A549 (cell line): ENCODE data around the gene WWP2. TPM values are rescaled to one million over a fixed set of nuclear protein-coding genes. Genes with fewer than 3 reads are reported as not detected.
"Not testable (repeated sequence)": the region's sequence is repeated elsewhere in the genome, so short reads cannot be mapped to it uniquely, and the experiment has no call there.

ENCODE experiments used
- ATAC-seq, 2 experiments: fragments of 200-7000 bp in 1 of 2; fragments of >200 bp in 1 of 2; cut with Nextera tagmentation in 1 of 2; cut with Tn5 transposase in 1 of 2; 3 replicates each; pipeline versions ENCODE4 v1.8.0 to v1.9.1; 2018 to 2020; ENCODE audit warnings: mild to moderate bottlenecking in 1 of 2, moderate library complexity in 1 of 2
- CTCF ChIA-PET: fragments of 300-600 bp; sonication (Branson Sonifier 250); formaldehyde crosslinking; extraction: SDS; loops from one replicate; lab custom pipeline; 2021; ENCODE audit warnings: antibody characterized with exemption, inconsistent platforms; lab: Yijun Ruan, JAX
- POLR2A ChIA-PET: fragments of 350-600 bp; formaldehyde crosslinking; extraction: SDS; loops from one replicate; lab custom pipeline; 2021; ENCODE audit warnings: antibody characterized with exemption, inconsistent platforms; lab: Yijun Ruan, JAX
- DNase-seq, 2 experiments: peaks; one replicate each; pipeline versions ENCODE4 v3.0.0 to v3.0.0-alpha.2; 2011 to 2016; ENCODE audit warnings: low read depth in 1 of 2, low spot score in 1 of 2
- FAIRE-seq: peaks from 2 replicates; lab custom pipeline; 2011; peaks lifted over from hg19 to GRCh38; lab: Jason Lieb, UNC
- H3K27ac ChIP-seq, 2 experiments: fragments of >200 bp; sonication (Bioruptor Twin); formaldehyde crosslinking; 3 replicates each; pipeline ENCODE4 v1.5.1; 2016 to 2017
- H3K4me1 ChIP-seq: fragments of >200 bp; sonication (Bioruptor Twin); formaldehyde crosslinking; 3 replicates; pipeline ENCODE4 v1.6.1; 2016
- H3K4me2 ChIP-seq: fragments of >200 bp; sonication (Bioruptor Twin); formaldehyde crosslinking; 3 replicates; pipeline ENCODE4 v1.6.1; 2016
- H3K4me3 ChIP-seq: fragments of >200 bp; sonication (Bioruptor Twin); formaldehyde crosslinking; 3 replicates; pipeline ENCODE4 v1.5.1; 2016
- H3K9me3 ChIP-seq: fragments of >200 bp; sonication (Bioruptor Twin); formaldehyde crosslinking; 3 replicates; pipeline ENCODE4 v1.6.1; 2016
- CBX8 ChIP-seq: fragments of 200-600 bp; sonication (generic); IDR thresholded peaks from 2 replicates; pipeline ENCODE4 v1.6.1; 2016
- CTCF ChIP-seq: fragments of >200 bp; sonication (Bioruptor Twin); formaldehyde crosslinking; IDR thresholded peaks from 3 replicates; pipeline ENCODE4 v1.5.1; 2016
- EHMT2 ChIP-seq: fragments of 200-600 bp; sonication (generic); IDR thresholded peaks from 2 replicates; pipeline ENCODE4 v1.6.1; 2016; ENCODE audit warnings: antibody characterized with exemption, low read depth, mild to moderate bottlenecking, moderate library complexity
- HDAC2 ChIP-seq: fragments of 200-600 bp; sonication (generic); IDR thresholded peaks from 2 replicates; pipeline ENCODE4 v1.6.1; 2016
- HMGXB4 ChIP-seq: fragments of 250-450 bp; sonication (Bioruptor Pico); IDR thresholded peaks from 2 replicates; pipeline ENCODE4 v1.5.0; 2021; ENCODE audit warnings: mild to moderate bottlenecking, moderate library complexity, borderline replicate concordance
- HOXB13 ChIP-seq: fragments of 250-450 bp; sonication (Bioruptor Pico); IDR thresholded peaks from 2 replicates; pipeline ENCODE4 v1.5.0; 2020; ENCODE audit warnings: low read depth, mild to moderate bottlenecking, moderate library complexity
- JUN ChIP-seq, 2 experiments: fragments of >200 bp; sonication (Bioruptor Twin); formaldehyde crosslinking; IDR thresholded peaks; 2 replicates in 1 of 2; 3 replicates in 1 of 2; pipeline ENCODE4 v1.6.1; 2016 to 2017
- MAFK ChIP-seq: fragments of 450-650 bp; IDR thresholded peaks from 2 replicates; pipeline ENCODE4 v1.6.1; 2014; ENCODE audit not compliant: partially characterized antibody
- POLR2A ChIP-seq: IDR thresholded peaks from 2 replicates; pipeline ENCODE4 v1.6.1; 2012; ENCODE audit warnings: mild to moderate bottlenecking, low read length
- POLR2AphosphoS2 ChIP-seq: conservative IDR thresholded peaks from 2 replicates; pipeline ENCODE4 v1.6.1; 2012; ENCODE audit warnings: low read length, improper control_type of control experiment, inconsistent platforms
- RAD21 ChIP-seq, 2 experiments: fragments of >200 bp in 1 of 2; sonication (Bioruptor Twin) in 1 of 2; formaldehyde crosslinking in 1 of 2; IDR thresholded peaks in 1 of 2; conservative IDR thresholded peaks in 1 of 2; 2 replicates in 1 of 2; 3 replicates in 1 of 2; pipeline ENCODE4 v1.6.1; 2012 to 2018; ENCODE audit warnings: inconsistent platforms in 1 of 2
- RCOR1 ChIP-seq: fragments of 150-350 bp; IDR thresholded peaks from 2 replicates; pipeline ENCODE4 v1.6.1; 2014; ENCODE audit warnings: antibody characterized with exemption, low read length, low read depth
- RNF2 ChIP-seq: fragments of 200-600 bp; sonication (generic); IDR thresholded peaks from 2 replicates; pipeline ENCODE4 v1.6.1; 2016; ENCODE audit warnings: low read depth, mild to moderate bottlenecking, antibody characterized with exemption, moderate library complexity, borderline replicate concordance
- SMC3 ChIP-seq: fragments of >200 bp; sonication (Bioruptor Twin); formaldehyde crosslinking; IDR thresholded peaks from 3 replicates; pipeline ENCODE4 v1.6.1; 2018; ENCODE audit warnings: inconsistent platforms
- TFCP2L1 ChIP-seq: fragments of 250-450 bp; sonication (Bioruptor Pico); IDR thresholded peaks from 2 replicates; pipeline ENCODE4 v1.5.0; 2021; ENCODE audit warnings: mild to moderate bottlenecking
- TP53 ChIP-seq: fragments of 250-450 bp; sonication (Bioruptor Pico); IDR thresholded peaks from 2 replicates; pipeline ENCODE4 v1.5.0; 2021; ENCODE audit warnings: mild to moderate bottlenecking, moderate library complexity
- ZC3H11A ChIP-seq: fragments of 450-650 bp; IDR thresholded peaks from 2 replicates; pipeline ENCODE4 v1.6.1; 2014; ENCODE audit warnings: antibody characterized with exemption, mild to moderate bottlenecking
- WGBS: methylation state at CpG from one replicate; pipeline ENCODE4 v1.1.6; 2017; ENCODE audit errors: missing lambda C conversion rate; 5-methylcytosine and 5-hydroxymethylcytosine counted together
- polyA plus RNA-seq, 4 experiments: library from polyadenylated mRNA; depleted of rRNA in 3 of 4; stranded (reverse); fragments of >200 nt; fragmentation: RNase III in 1 of 4; extraction: RNeasy Plus Mini Kit Qiagen cat#74134 plus additional on column Dnase treatment in 1 of 4; gene quantifications; 2 replicates in 3 of 4; 3 replicates in 1 of 4; pipeline ENCODE4 v1.2.3, GENCODE V29; 2011 to 2017
- TF ChIP-seq, protein P1 (sequence below): fragments of >200 bp; sonication (Bioruptor Twin); formaldehyde crosslinking; IDR thresholded peaks from 3 replicates; pipeline ENCODE4 v1.6.1; 2016

WWP2 gene
- polyA plus RNA-seq, 2 of the 4 experiments (the other 2 are of a cell fraction): 16.1 to 16.2 TPM

DNA sequence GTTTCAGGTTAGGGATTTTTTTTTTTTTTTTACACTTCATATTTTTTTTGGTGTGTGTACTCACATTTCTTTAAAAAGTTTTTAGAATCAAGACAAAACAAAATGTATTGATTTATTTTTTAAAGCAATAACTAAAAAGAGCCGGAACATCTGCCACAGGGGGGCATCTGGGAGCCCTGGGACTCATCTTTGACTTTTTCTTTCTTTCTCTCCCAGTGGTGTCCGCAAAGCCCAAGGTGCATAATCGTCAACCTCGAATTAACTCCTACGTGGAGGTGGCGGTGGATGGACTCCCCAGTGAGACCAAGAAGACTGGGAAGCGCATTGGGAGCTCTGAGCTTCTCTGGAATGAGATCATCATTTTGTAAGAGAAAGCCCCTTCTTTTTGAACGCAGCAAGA, 36.3 kb downstream of the WWP2 start:
- TF ChIP-seq SMC3 (peak; percentile 60), TFCP2L1 (CRISPR knock-in tag) (no peak), RAD21 (conservative IDR thresholded peaks at IDR 0.05 in 1 of 2, IDR thresholded peaks at IDR 0.05 in 1 of 2) (peak; percentile 36 to 42; a peak in 3 of 5 replicates), CTCF (peak; percentile 36)
- TF ChIP-seq, protein P1, sequence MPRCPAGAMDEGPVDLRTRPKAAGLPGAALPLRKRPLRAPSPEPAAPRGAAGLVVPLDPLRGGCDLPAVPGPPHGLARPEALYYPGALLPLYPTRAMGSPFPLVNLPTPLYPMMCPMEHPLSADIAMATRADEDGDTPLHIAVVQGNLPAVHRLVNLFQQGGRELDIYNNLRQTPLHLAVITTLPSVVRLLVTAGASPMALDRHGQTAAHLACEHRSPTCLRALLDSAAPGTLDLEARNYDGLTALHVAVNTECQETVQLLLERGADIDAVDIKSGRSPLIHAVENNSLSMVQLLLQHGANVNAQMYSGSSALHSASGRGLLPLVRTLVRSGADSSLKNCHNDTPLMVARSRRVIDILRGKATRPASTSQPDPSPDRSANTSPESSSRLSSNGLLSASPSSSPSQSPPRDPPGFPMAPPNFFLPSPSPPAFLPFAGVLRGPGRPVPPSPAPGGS: no peak
- DNase-seq: no peak
- no peak overlapping the region for H3K4me2 ChIP-seq
- WGBS: 80% methylated on average over 8 of the region's 8 CpGs
- no peak overlapping the region for H3K27ac ChIP-seq
- H3K9me3 ChIP-seq: no peaks in the 10 kb centered on the region
- ChIA-PET CTCF (interaction anchor here (0.6 to 9.7 kb wide), 4 partner anchors 10 to 135 kb away, joined by 3 to 288 read pairs (median 4); no protein-coding TSS in a partner anchor), POLR2A (no interaction called here)
- H3K4me1 ChIP-seq: no peaks in the 10 kb centered on the region
- H3K4me3 ChIP-seq: no peak overlapping the region
- no peak for ATAC-seq
- no peak for FAIRE-seq

DNA sequence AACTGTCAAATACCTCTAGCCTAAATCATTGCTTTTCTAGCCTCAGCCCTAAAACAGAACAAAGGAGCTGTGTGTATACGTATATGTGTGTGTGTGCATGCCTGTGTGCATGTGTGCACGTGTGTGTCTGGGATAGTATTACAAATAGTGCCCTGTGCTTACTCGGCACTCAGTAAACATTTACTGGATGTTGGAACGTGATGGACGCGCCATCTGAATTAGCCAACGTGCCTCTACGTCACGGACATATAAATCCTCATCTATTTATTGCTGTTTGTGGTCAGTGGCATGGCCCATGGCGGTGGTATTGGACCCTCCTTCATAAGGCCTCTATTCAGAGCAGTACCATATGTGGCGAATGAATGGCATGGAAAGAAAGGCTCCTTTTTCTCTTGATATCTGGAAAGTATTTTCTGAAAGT, 37.5 kb downstream of the WWP2 start:
- no peak overlapping the region for H3K4me3 ChIP-seq
- no peaks in the 10 kb centered on the region for H3K9me3 ChIP-seq
- H3K27ac ChIP-seq: no peak overlapping the region
- CTCF ChIA-PET: interaction anchor here (1.4 to 9.7 kb wide), 2 partner anchors 61 to 134 kb away, joined by 3 to 288 read pairs; no protein-coding TSS in a partner anchor
- no peak for DNase-seq
- TF ChIP-seq HDAC2: no peak
- TF ChIP-seq EHMT2: no peak
- no peak for TF ChIP-seq HMGXB4 (CRISPR knock-in tag)
- TF ChIP-seq RNF2: no peak
- no peak overlapping the region for H3K4me2 ChIP-seq
- 86% methylated on average over 11 of the region's 11 CpGs for WGBS
- FAIRE-seq: no peak
- POLR2A ChIA-PET: no interaction called here
- ATAC-seq: no peak
- H3K4me1 ChIP-seq: no peaks in the 10 kb centered on the region

GRCh38 chr16:69804297-69804696, 42.2 kb downstream of the WWP2 start:
- WGBS: 55% methylated on average over 1 of the region's 1 CpG
- POLR2A ChIA-PET: no interaction called here
- FAIRE-seq: no peak
- no peak for ATAC-seq
- H3K27ac ChIP-seq: no peak overlapping the region
- DNase-seq: no peak
- no peaks in the 10 kb centered on the region for H3K4me1 ChIP-seq
- H3K4me3 ChIP-seq: no peak overlapping the region
- no peak overlapping the region for H3K4me2 ChIP-seq
- H3K9me3 ChIP-seq: no peaks in the 10 kb centered on the region
- CTCF ChIA-PET: interaction anchor here (0.7 kb wide), 1 partner anchor 122 kb away, joined by 3 read pairs; no protein-coding TSS in a partner anchor
- no peak for TF ChIP-seq RCOR1
- TF ChIP-seq HOXB13: no peak
- no peak for TF ChIP-seq CBX8
- no peak for TF ChIP-seq JUN (IDR thresholded peaks at IDR 0.05)
- TF ChIP-seq TP53: no peak
- TF ChIP-seq POLR2A: no peak
- TF ChIP-seq RNF2: no peak
- no peak for TF ChIP-seq ZC3H11A
- no peak for TF ChIP-seq MAFK
- TF ChIP-seq RAD21 (conservative IDR thresholded peaks at IDR 0.05 in 1 of 2, IDR thresholded peaks at IDR 0.05 in 1 of 2): no peak
- no peak for TF ChIP-seq HMGXB4 (CRISPR knock-in tag)
- TF ChIP-seq POLR2AphosphoS2: no peak

DNA sequence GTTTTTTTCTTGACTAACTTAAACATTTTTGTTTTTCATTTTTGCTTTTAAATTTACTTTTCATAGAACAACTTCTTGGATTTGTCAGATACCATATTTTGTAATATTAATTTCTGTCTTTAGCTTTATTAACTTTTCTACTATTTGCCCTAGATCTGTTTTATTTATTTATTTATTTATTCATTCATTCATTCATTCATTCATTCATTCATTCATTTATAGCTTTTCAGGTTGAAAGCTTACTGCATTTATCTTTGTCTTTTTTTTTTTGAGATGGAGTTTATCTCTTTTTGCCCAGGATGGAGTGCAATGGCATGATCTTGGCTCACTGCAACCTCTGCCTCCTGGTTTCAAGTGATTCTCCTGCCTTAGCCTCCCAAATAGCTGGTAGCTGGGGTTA, 44.6 kb downstream of the WWP2 start:
- H3K4me2 ChIP-seq, H3K4me3 ChIP-seq, POLR2A ChIA-PET, H3K9me3 ChIP-seq, FAIRE-seq, H3K4me1 ChIP-seq, ATAC-seq, H3K27ac ChIP-seq, DNase-seq: not testable (repeated sequence)
- CTCF ChIA-PET: interaction anchor here (0.6 to 2.8 kb wide), 4 partner anchors 8 to 385 kb away, joined by 3 to 20 read pairs (median 4); no protein-coding TSS in a partner anchor
